Measurements from ENCODE around the gene SCGB1A1. TPM values are rescaled to one million over a fixed set of nuclear protein-coding genes. Genes with fewer than 3 reads are reported as not detected.

The SCGB1A1 gene
- total RNA-seq, 1 donor, result not detected

GRCh38 chr11:62452261-62452660, 33.4 kb downstream of the SCGB1A1 start:
- H3K4me3 ChIP-seq (ENCODE audit: low read depth, low read length), result no peak overlapping the region
- TF ChIP-seq, protein P1, sequence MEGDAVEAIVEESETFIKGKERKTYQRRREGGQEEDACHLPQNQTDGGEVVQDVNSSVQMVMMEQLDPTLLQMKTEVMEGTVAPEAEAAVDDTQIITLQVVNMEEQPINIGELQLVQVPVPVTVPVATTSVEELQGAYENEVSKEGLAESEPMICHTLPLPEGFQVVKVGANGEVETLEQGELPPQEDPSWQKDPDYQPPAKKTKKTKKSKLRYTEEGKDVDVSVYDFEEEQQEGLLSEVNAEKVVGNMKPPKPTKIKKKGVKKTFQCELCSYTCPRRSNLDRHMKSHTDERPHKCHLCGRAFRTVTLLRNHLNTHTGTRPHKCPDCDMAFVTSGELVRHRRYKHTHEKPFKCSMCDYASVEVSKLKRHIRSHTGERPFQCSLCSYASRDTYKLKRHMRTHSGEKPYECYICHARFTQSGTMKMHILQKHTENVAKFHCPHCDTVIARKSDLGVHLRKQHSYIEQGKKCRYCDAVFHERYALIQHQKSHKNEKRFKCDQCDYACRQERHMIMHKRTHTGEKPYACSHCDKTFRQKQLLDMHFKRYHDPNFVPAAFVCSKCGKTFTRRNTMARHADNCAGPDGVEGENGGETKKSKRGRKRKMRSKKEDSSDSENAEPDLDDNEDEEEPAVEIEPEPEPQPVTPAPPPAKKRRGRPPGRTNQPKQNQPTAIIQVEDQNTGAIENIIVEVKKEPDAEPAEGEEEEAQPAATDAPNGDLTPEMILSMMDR (IDR thresholded peaks at IDR 0.05; ENCODE audit: insufficient read depth, low read length), result no peak

GRCh38 chr11:62452839-62453468, 34.1 kb downstream of the SCGB1A1 start:
- no peak overlapping the region for H3K4me3 ChIP-seq (ENCODE audit: low read depth, low read length)
- no peak for DNase-seq (ENCODE audit: low read depth)
- TF ChIP-seq, protein P1 (IDR thresholded peaks at IDR 0.05; ENCODE audit: insufficient read depth, low read length), result no peak

More at GRCh38 chr11:62452261-62452660, 33.4 kb downstream of the SCGB1A1 start:
- no peak for DNase-seq (ENCODE audit: low read depth)

DNA sequence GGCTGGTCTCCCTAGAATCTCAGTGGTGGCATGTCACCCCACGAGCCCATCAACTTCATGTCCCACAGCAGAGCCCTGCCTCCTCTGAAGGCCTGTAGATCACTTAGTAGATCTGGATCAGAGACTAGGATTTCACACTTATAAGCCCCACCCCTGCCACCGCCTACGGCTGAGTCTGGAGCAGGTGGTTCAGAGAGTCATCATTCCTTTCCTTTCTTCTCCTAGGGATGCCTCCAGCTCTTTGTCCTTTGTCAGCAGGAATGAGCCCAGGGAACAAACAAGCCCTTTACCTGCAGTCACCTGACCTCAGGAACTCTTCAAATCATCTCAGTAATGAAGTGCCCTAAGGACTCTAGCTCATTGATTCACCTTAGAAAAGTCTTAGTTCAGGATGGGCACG, 37.8 kb downstream of the SCGB1A1 start:
- TF ChIP-seq, protein P1 (IDR thresholded peaks at IDR 0.05; ENCODE audit: insufficient read depth, low read length), result no peak
- H3K4me3 ChIP-seq (ENCODE audit: low read depth, low read length), result no peak overlapping the region
- DNase-seq (ENCODE audit: low read depth), result no peak

DNA sequence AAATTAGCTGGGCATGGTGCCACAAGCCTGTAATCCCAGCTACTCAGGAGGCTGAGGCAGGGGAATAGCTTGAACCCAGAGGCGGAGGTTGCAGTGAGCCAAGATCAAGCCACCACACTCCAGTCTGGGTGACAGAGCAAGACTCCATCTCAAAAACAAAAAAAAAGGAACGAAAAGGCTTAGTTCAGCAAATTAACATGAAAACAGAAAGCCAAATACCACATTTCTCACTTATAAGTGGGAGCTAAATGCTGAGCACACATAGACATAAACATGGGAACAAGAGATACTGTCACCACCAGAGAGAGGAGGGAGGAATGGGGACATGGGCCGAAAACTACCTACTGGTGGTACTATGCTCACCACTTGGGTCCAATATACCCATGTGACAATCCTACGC, 38.6 kb downstream of the SCGB1A1 start:
- DNase-seq (ENCODE audit: low read depth), result no peak
- TF ChIP-seq, protein P1 (IDR thresholded peaks at IDR 0.05; ENCODE audit: insufficient read depth, low read length), result no peak
- no peak overlapping the region for H3K4me3 ChIP-seq (ENCODE audit: low read depth, low read length)

- peak; percentile 36 for DNase-seq (ENCODE audit: low read depth)
- TF ChIP-seq, protein P1 (IDR thresholded peaks at IDR 0.05; ENCODE audit: insufficient read depth, low read length), result no peak
Observed at GRCh38 chr11:62458212-62459002, 39.6 kb downstream of the SCGB1A1 start.

DNA sequence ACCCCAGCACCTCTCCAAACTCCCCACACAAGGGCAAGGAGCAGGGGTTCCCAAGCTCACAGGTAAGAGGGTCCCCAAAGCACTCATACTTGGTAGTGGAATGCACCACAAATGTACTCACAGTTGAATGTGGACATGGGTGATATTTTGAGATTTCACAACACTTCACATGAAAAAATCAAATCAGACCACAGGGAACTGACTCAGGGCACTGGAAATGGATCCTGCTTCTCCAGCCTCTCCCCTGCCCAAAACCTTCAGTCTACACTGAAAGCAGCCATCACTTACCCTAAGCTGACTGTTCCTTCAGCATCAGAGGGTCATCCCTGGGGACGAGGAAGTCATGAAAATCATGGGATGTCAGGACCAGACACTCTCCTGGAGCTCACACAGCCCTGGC, 40.2 kb downstream of the SCGB1A1 start:
- peak; percentile 51 for DNase-seq (ENCODE audit: low read depth)
- TF ChIP-seq, protein P1 (IDR thresholded peaks at IDR 0.05; ENCODE audit: insufficient read depth, low read length), result no peak
- H3K4me3 ChIP-seq (ENCODE audit: low read depth, low read length), result no peak overlapping the region

More at GRCh38 chr11:62458212-62459002, 39.6 kb downstream of the SCGB1A1 start:
- no peak overlapping the region for H3K4me3 ChIP-seq (ENCODE audit: low read depth, low read length)
